HG02938 (cell line): ENCODE measurements around the gene TEDC2.
"Not testable (repeated sequence)": the region's sequence is repeated elsewhere in the genome, so short reads cannot be mapped to it uniquely, and the experiment has no call there.

Experiments used
- ATAC-seq: cut with Tn5 transposase; IDR thresholded peaks from one replicate; pipeline ENCODE4 v1.9.1; 2021; ENCODE audit warnings: mild to moderate bottlenecking, moderate library complexity; ENCODE audit not compliant: unreplicated experiment

Gene TEDC2

GRCh38 chr16:2437032-2437790 is 22.7 kb upstream of the TEDC2 start:
- ATAC-seq: no peak

- ATAC-seq: no peak
These were observed 21.8 kb upstream of the TEDC2 start for GRCh38 chr16:2438121-2438520.

GRCh38 chr16:2439598-2439997 is 20.3 kb upstream of the TEDC2 start:
- no peak for ATAC-seq

GRCh38 chr16:2441143-2441804 is 18.6 kb upstream of the TEDC2 start:
- not testable (repeated sequence) for ATAC-seq

- ATAC-seq: no peak
These were observed 16.4 kb upstream of the TEDC2 start for GRCh38 chr16:2443555-2443954.

GRCh38 chr16:2447920-2448583 is 11.9 kb upstream of the TEDC2 start:
- no peak for ATAC-seq

GRCh38 chr16:2449118-2449517 is 10.8 kb upstream of the TEDC2 start:
- ATAC-seq: no peak

GRCh38 chr16:2450535-2450934 is 9.4 kb upstream of the TEDC2 start:
- no peak for ATAC-seq

- ATAC-seq: no peak
These were observed 8.9 kb upstream of the TEDC2 start for GRCh38 chr16:2450975-2451381.

GRCh38 chr16:2451851-2452320 is 8.0 kb upstream of the TEDC2 start:
- no peak for ATAC-seq

- no peak for ATAC-seq
These were observed 7.3 kb upstream of the TEDC2 start for GRCh38 chr16:2452650-2453049.

- no peak for ATAC-seq
These were observed 4.6 kb upstream of the TEDC2 start for GRCh38 chr16:2455081-2455845.

- ATAC-seq: no peak
These were observed 3.3 kb upstream of the TEDC2 start for GRCh38 chr16:2456551-2457153.

- ATAC-seq: no peak
These were observed 2.6 kb upstream of the TEDC2 start for GRCh38 chr16:2457267-2457666.

GRCh38 chr16:2457946-2458345 is 2.0 kb upstream of the TEDC2 start:
- ATAC-seq: no peak

- ATAC-seq: peak; percentile 13
These were observed 842 bp upstream of the TEDC2 start for GRCh38 chr16:2458887-2459646.

- no peak for ATAC-seq
These were observed 443 bp downstream of the TEDC2 start for GRCh38 chr16:2460391-2460713.

- no peak for ATAC-seq
These were observed 1.0 kb downstream of the TEDC2 start for GRCh38 chr16:2460916-2461315.

- no peak for ATAC-seq
These were observed 2.3 kb downstream of the TEDC2 start for GRCh38 chr16:2462031-2462866.
